Activated naive CD8-positive, alpha-beta T cell (primary cell): ENCODE measurements around the gene ZNF853.
"Not testable (repeated sequence)": the region's sequence is repeated elsewhere in the genome, so short reads cannot be mapped to it uniquely, and the experiment has no call there.

Experiments
- H3K27ac Mint-ChIP-seq: one replicate; pipeline ENCODE4 v1.8.0; 2021; ENCODE audit warnings: mixed read lengths
- H3K27me3 Mint-ChIP-seq: one replicate; pipeline ENCODE4 v1.8.0; 2021; ENCODE audit warnings: mixed read lengths
- H3K36me3 Mint-ChIP-seq: one replicate; pipeline ENCODE4 v1.8.0; 2021; ENCODE audit warnings: mixed read lengths
- H3K4me1 Mint-ChIP-seq: one replicate; pipeline ENCODE4 v1.8.0; 2021; ENCODE audit warnings: low read depth, mixed read lengths
- H3K4me3 Mint-ChIP-seq: one replicate; pipeline ENCODE4 v1.8.0; 2021; ENCODE audit warnings: mild to moderate bottlenecking, mixed read lengths
- H3K9me3 Mint-ChIP-seq: one replicate; pipeline ENCODE4 v1.8.0; 2021; ENCODE audit warnings: low read depth, mixed read lengths

Gene ZNF853

GRCh38 chr7:6650521-6651011 lies 35.2 kb downstream of the ZNF853 start:
- Mint-ChIP-seq H3K4me1 (no peaks in the 10 kb centered on the region), H3K36me3 (peaks cover 6% of the 10 kb centered on the region), H3K27ac (no peak overlapping the region), H3K27me3 (no peaks in the 10 kb centered on the region), H3K4me3 (no peak overlapping the region), H3K9me3 (no peaks in the 10 kb centered on the region)

- Mint-ChIP-seq H3K9me3 (no peaks in the 10 kb centered on the region), H3K36me3 (peaks cover 6% of the 10 kb centered on the region), H3K4me1 (no peaks in the 10 kb centered on the region), H3K27me3 (no peaks in the 10 kb centered on the region), H3K4me3 (no peak overlapping the region), H3K27ac (no peak overlapping the region)
Measured at GRCh38 chr7:6651851-6652445, 36.5 kb downstream of the ZNF853 start.

- H3K4me1 Mint-ChIP-seq: no peaks in the 10 kb centered on the region
- H3K9me3 Mint-ChIP-seq: no peaks in the 10 kb centered on the region
- H3K4me3 Mint-ChIP-seq: no peak overlapping the region
- no peaks in the 10 kb centered on the region for H3K27me3 Mint-ChIP-seq
- H3K36me3 Mint-ChIP-seq: peaks cover 6% of the 10 kb centered on the region
- no peak overlapping the region for H3K27ac Mint-ChIP-seq
Measured at GRCh38 chr7:6652446-6653011, 37.1 kb downstream of the ZNF853 start.

DNA sequence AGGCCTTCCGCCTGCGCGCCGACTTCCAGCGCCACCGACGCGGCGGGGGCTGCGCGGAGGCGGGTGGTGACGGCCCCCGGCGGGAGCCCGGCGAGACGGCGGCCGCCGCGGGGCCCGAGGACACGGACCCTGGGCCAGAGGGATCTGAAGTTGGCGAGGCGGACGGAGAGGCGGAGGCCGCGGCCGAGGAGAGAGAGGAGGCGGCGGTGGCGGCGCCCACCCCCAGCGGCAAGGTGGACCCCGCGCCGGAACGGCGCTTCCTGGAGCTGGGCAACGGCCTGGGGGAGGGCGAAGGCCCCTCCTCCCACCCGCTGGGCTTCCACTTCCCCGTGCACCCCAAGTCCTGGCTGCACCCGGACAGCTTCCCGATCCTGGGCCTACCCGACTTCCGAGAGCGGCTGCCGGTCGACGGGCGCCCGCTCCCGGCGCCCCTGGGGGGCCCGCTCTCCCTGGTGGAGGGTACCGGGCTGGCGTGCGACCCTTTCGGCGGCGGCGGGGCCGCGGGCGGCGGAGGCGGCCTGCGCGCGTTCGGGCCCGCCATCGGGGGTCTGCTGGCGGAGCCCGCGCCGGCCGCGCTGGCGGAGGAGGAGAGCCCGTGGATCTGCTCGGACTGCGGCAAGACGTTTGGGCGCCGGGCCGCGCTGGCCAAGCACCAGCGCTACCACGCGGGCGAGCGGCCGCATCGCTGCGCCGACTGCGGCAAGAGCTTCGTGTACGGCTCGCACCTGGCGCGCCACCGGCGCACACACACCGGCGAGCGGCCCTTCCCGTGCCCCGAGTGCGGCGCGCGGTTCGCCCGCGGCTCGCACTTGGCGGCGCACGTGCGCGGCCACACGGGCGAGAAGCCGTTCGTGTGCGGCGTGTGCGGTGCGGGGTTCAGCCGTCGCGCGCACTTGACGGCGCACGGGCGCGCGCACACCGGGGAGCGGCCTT lies 37.9 kb downstream of the ZNF853 start:
- Mint-ChIP-seq H3K4me3 (no peak overlapping the region), H3K27ac (no peak overlapping the region), H3K27me3 (no peaks in the 10 kb centered on the region), H3K4me1 (no peaks in the 10 kb centered on the region), H3K9me3 (no peaks in the 10 kb centered on the region), H3K36me3 (peaks cover 6% of the 10 kb centered on the region)

- Mint-ChIP-seq H3K27me3 (no peaks in the 10 kb centered on the region), H3K9me3 (no peaks in the 10 kb centered on the region), H3K36me3 (peaks cover 6% of the 10 kb centered on the region), H3K4me1 (peaks cover 9% of the 10 kb centered on the region), H3K4me3 (no peak overlapping the region), H3K27ac (no peak overlapping the region)
Measured at GRCh38 chr7:6654113-6654841, 38.9 kb downstream of the ZNF853 start.

DNA sequence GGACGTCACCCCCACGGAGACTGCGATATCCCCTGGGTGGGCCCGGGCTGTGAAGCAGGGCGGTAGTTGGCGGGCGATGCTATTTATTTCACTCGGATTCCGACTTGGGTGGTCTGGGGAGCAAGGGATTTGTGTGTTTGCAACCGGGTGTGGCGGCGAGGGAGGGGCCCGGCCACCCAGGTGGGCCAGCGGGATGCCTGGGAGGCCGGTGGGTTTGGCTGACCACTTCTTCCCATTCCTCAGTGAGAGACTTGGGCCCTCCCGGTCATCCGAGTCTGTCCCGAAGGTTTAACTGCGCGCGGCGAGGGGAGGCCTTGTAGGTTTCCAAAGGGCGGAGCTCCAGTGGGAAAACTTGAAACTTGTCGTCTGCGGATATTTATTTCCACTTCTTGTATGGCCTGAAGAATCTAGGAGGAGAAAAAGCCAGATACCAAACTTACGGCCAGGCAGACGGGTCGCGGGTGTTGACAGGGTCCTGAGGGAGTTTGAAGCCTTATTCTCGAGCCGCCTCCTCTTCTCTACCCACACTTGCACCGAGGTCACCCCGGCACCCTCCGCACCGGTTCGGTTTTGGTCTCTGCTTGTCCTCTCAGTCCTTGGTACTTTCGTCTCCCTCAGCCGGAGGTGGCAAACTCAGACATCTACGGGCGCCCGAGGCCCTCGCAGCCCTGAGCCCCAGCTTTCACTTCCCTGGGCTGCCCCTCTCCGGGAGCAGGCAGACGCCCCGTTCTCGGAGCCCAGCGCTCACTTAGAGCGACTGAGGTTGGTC lies 39.6 kb downstream of the ZNF853 start:
- Mint-ChIP-seq H3K4me1 (peaks cover 13% of the 10 kb centered on the region), H3K4me3 (no peak overlapping the region), H3K9me3 (no peaks in the 10 kb centered on the region), H3K27ac (no peak overlapping the region), H3K27me3 (no peaks in the 10 kb centered on the region), H3K36me3 (peaks cover 6% of the 10 kb centered on the region)

- H3K27ac Mint-ChIP-seq: no peak overlapping the region
- no peak overlapping the region for H3K4me3 Mint-ChIP-seq
- no peaks in the 10 kb centered on the region for H3K27me3 Mint-ChIP-seq
- H3K4me1 Mint-ChIP-seq: peaks cover 13% of the 10 kb centered on the region
- H3K9me3 Mint-ChIP-seq: no peaks in the 10 kb centered on the region
- peaks cover 4% of the 10 kb centered on the region for H3K36me3 Mint-ChIP-seq
Measured at GRCh38 chr7:6655636-6656385, 40.4 kb downstream of the ZNF853 start.

- no peaks in the 10 kb centered on the region for H3K9me3 Mint-ChIP-seq
- H3K4me1 Mint-ChIP-seq: peaks cover 13% of the 10 kb centered on the region
- H3K4me3 Mint-ChIP-seq: no peak overlapping the region
- H3K27ac Mint-ChIP-seq: no peak overlapping the region
- no peaks in the 10 kb centered on the region for H3K27me3 Mint-ChIP-seq
- peaks cover 3% of the 10 kb centered on the region for H3K36me3 Mint-ChIP-seq
Measured at GRCh38 chr7:6656413-6656812, 41.0 kb downstream of the ZNF853 start.

DNA sequence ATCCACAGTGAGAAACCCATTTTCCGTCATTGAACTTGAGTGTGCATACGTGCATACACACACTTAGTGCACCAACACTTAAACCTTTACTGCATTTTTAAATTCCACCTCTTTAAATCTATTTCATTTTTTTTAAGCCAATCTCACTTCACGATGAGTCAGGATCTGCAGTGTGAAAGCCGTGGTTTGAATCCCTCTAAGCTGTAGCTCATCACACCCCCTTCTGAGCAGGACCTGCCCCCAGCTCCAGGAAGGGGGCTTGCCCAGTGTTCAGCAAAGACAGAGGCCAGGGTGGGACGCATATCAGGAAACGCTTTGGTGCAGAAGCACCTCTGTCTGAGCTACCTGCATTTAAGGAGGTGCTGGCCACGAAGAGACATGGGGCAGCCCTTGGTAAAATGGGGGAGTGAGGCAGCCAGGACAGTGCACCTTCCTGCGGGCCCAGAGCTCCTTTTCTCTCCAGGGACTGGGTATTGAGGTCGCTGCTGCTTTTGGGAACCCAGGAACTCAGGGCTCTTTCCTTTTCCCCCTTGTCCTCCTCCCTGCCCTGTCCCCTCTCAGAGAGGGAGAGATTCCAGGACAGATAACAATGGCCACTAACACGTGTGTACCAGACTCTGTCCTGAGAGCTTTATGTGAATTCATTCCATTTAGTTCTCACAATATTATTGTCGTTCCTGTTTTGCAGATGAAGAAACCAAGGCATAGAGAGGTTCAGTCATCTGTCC lies 43.4 kb downstream of the ZNF853 start:
- peak overlapping the region; percentile 68 for H3K27ac Mint-ChIP-seq
- H3K4me3 Mint-ChIP-seq: no peak overlapping the region
- H3K4me1 Mint-ChIP-seq: peaks cover 16% of the 10 kb centered on the region
- peaks cover 3% of the 10 kb centered on the region for H3K36me3 Mint-ChIP-seq
- no peaks in the 10 kb centered on the region for H3K9me3 Mint-ChIP-seq
- no peaks in the 10 kb centered on the region for H3K27me3 Mint-ChIP-seq

DNA sequence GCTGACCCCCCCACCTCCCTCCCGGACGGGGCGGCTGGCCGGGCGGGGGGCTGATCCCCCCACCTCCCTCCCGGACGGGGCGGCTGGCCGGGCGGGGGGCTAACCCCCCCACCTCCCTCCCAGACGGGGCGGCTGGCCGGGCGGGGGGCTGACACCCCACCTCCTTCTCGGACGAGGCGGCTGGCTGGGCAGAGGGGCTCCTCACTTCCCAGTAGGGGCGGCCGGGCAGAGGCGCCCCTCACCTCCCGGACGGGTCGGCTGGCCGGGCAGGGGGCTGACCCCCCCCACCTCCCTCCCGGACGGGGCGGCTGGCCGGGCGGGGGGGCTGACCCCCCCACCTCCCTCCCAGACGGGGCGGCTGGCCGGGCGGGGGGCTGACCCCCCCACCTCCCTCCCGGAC lies 55.4 kb downstream of the ZNF853 start:
- peaks cover 36% of the 10 kb centered on the region for H3K9me3 Mint-ChIP-seq
- H3K27ac Mint-ChIP-seq, H3K4me3 Mint-ChIP-seq, H3K27me3 Mint-ChIP-seq, H3K4me1 Mint-ChIP-seq: not testable (repeated sequence)
- peaks cover 47% of the 10 kb centered on the region for H3K36me3 Mint-ChIP-seq
